Measurements from ENCODE around the gene OR5K4.
A peak's percentile ranks its signal among the peaks of the same experiment; 100 is the strongest.

OR5K4 gene

GRCh38 chr3:98333989-98334606 lies 19.6 kb upstream of the OR5K4 start:
- peak; percentile 34 for TF ChIP-seq CTCF (IDR thresholded peaks at IDR 0.05; ENCODE audit: low read depth, low read length, missing control alignments)
- peaks cover 2% of the 10 kb centered on the region for H3K27me3 ChIP-seq (replicated peaks)
- H3K4me3 ChIP-seq (ENCODE audit: low read depth, low read length): no peak overlapping the region
- H3K27ac ChIP-seq: no peak overlapping the region
- DNase-seq: no peak
- in situ Hi-C loops (cut with HindIII; ENCODE audit: low pct_ligation_motif_present, low sequenced_read_pairs): no loop called here
- no peaks in the 10 kb centered on the region for H3K36me3 ChIP-seq (replicated peaks)

DNA sequence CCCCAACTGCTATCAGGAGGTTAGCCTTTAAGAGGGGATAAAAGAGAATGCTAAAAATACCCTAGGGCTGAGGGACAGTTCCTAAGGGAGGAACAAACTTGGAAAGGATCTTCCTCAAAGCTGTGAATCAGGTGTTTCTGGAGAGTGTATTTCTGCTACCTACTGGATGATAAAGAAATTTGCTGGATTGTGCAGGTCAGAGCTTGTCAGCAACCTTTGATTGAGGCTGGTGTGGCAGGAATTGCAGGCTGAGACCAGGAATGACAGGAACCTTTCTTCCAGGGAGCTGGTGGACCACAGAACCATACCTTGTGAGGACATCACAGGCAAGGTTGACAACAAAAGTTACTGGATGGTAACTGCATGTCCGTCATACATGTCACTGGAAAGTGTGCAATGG lies 14.6 kb upstream of the OR5K4 start:
- Histone ChIP-seq H3K36me3 (replicated peaks) (no peaks in the 10 kb centered on the region), H3K27me3 (replicated peaks) (peaks cover 2% of the 10 kb centered on the region), H3K4me3 (ENCODE audit: low read depth, low read length) (no peak overlapping the region), H3K27ac (no peak overlapping the region)
- TF ChIP-seq CTCF (IDR thresholded peaks at IDR 0.05; ENCODE audit: low read depth, low read length, missing control alignments): no peak
- in situ Hi-C loops (cut with HindIII; ENCODE audit: low pct_ligation_motif_present, low sequenced_read_pairs): no loop called here
- no peak for DNase-seq

- no peak for TF ChIP-seq CTCF (IDR thresholded peaks at IDR 0.05; ENCODE audit: low read depth, low read length, missing control alignments)
- Histone ChIP-seq H3K27ac (no peak overlapping the region), H3K4me3 (ENCODE audit: low read depth, low read length) (no peak overlapping the region), H3K27me3 (replicated peaks) (peaks cover 2% of the 10 kb centered on the region), H3K36me3 (replicated peaks) (no peaks in the 10 kb centered on the region)
- no peak for DNase-seq
- in situ Hi-C loops (cut with HindIII; ENCODE audit: low pct_ligation_motif_present, low sequenced_read_pairs): no loop called here
Measured at GRCh38 chr3:98341758-98342157, 11.9 kb upstream of the OR5K4 start.

GRCh38 chr3:98343647-98344507 lies 9.8 kb upstream of the OR5K4 start:
- in situ Hi-C loops (cut with HindIII; ENCODE audit: low pct_ligation_motif_present, low sequenced_read_pairs): no loop called here
- peak; percentile 75 for TF ChIP-seq CTCF (IDR thresholded peaks at IDR 0.05; ENCODE audit: low read depth, low read length, missing control alignments)
- H3K27ac ChIP-seq: no peak overlapping the region
- DNase-seq: peak; percentile 46
- H3K27me3 ChIP-seq (replicated peaks): no peaks in the 10 kb centered on the region
- H3K36me3 ChIP-seq (replicated peaks): no peaks in the 10 kb centered on the region
- no peak overlapping the region for H3K4me3 ChIP-seq (ENCODE audit: low read depth, low read length)

DNA sequence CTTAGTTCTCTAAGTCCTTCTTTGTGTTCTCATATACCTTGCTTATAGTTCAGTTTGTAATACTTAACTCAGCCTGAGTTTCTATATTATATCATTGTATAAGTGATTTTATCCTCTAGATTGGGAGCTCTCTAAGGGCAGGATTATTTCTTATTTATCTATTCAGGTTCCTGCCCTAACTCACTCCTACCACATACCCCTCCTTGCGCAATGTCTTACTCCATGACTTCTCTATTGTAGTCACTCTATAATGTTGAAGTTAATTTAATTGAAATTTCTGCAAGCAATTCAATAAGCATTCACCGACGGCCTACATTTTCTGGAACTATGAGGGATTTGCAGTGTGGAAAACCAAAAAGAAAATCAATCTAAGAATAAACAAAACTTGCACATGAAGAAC lies 3.6 kb upstream of the OR5K4 start:
- H3K27me3 ChIP-seq (replicated peaks): no peaks in the 10 kb centered on the region
- H3K4me3 ChIP-seq (ENCODE audit: low read depth, low read length): no peak overlapping the region
- no peak for TF ChIP-seq CTCF (IDR thresholded peaks at IDR 0.05; ENCODE audit: low read depth, low read length, missing control alignments)
- no peak overlapping the region for H3K27ac ChIP-seq
- H3K36me3 ChIP-seq (replicated peaks): no peaks in the 10 kb centered on the region
- DNase-seq: no peak
- in situ Hi-C loops (cut with HindIII; ENCODE audit: low pct_ligation_motif_present, low sequenced_read_pairs): no loop called here

All from brain microvascular endothelial cell (primary cell).